B cell (primary cell): Measurements from ENCODE around the gene PUM1. TPM values are rescaled to one million over a fixed set of nuclear protein-coding genes. Genes with fewer than 3 reads are reported as not detected.
A peak's percentile ranks its signal among the peaks of the same experiment; 100 is the strongest.

Experiments
- ATAC-seq: fragments of 200-7000 bp; cut with Tn5 transposase; one replicate; pipeline ENCODE4 v1.10.0; 2021; ENCODE audit warnings: low read depth, mild to moderate bottlenecking, moderate number of reproducible peaks, moderate library complexity
- CTCF ChIA-PET: fragments of 350-600 bp; sonication (Branson Sonifier 250); formaldehyde crosslinking; loops from one replicate; lab custom pipeline; 2021; ENCODE audit warnings: antibody characterized with exemption, inconsistent platforms; lab: Charles Lee
- POLR2A ChIA-PET: fragments of 350-600 bp; sonication (Branson Sonifier 250); formaldehyde crosslinking; loops from one replicate; lab custom pipeline; 2021; ENCODE audit warnings: antibody characterized with exemption; lab: Charles Lee
- DNase-seq: peaks from one replicate; pipeline ENCODE4 v3.0.0; 2013
- H2AFZ ChIP-seq: 2 replicates; pipeline ENCODE4 v1.6.1; 2012; ENCODE audit warnings: mild to moderate bottlenecking, low read depth, low read length; ENCODE audit not compliant: insufficient read depth, poor library complexity, severe bottlenecking
- H3K27ac ChIP-seq, 2 donors: 1 replicate in 1 of 2; 2 replicates in 1 of 2; pipeline ENCODE4 v1.5.1; 2012 to 2013; ENCODE audit warnings: low read length in 2 of 2, mild to moderate bottlenecking in 2 of 2, moderate library complexity in 1 of 2
- H3K27me3 ChIP-seq, 4 experiments: fragments of 200-600 bp in 1 of 4; sonication (generic) in 1 of 4; replicated peaks in 1 of 4; 1 replicate in 2 of 4; 2 replicates in 2 of 4; pipeline versions ENCODE4 v1.6.1 to v1.7.0; 2013 to 2016; ENCODE audit warnings: low read length in 3 of 4, mild to moderate bottlenecking in 2 of 4, mixed read lengths in 1 of 4, moderate library complexity in 1 of 4; ENCODE audit not compliant: insufficient read depth in 4 of 4, control insufficient read depth in 3 of 4; ENCODE audit errors: control extremely low read depth in 1 of 4
- H3K36me3 ChIP-seq, 2 experiments: replicated peaks in 1 of 2; 1 replicate in 1 of 2; 2 replicates in 1 of 2; pipeline versions ENCODE4 v1.6.1 to v1.7.1; 2013; ENCODE audit warnings: low read length in 1 of 2; ENCODE audit not compliant: insufficient read depth in 2 of 2, control insufficient read depth in 1 of 2; ENCODE audit errors: control extremely low read depth in 1 of 2, extremely low read depth in 1 of 2
- H3K4me1 ChIP-seq, 2 donors: fragments of 200-600 bp in 1 of 2; sonication (generic) in 1 of 2; 1 replicate in 1 of 2; 2 replicates in 1 of 2; pipeline versions ENCODE4 v1.5.1 to v1.6.1; 2013 to 2017; ENCODE audit warnings: low read length in 2 of 2; ENCODE audit not compliant: control insufficient read depth in 2 of 2, insufficient read depth in 2 of 2
- H3K4me2 ChIP-seq: replicated peaks from 2 replicates; pipeline ENCODE3; 2012; ENCODE audit warnings: mild to moderate bottlenecking, low read depth, low read length; ENCODE audit not compliant: poor library complexity, severe bottlenecking
- H3K4me3 ChIP-seq, 5 experiments: fragments of 200-600 bp in 1 of 5; sonication (generic) in 1 of 5; 1 replicate in 3 of 5; 2 replicates in 2 of 5; pipeline versions ENCODE4 v1.5.1 to v1.7.0; 2011 to 2016; ENCODE audit warnings: low read length in 4 of 5, mild to moderate bottlenecking in 4 of 5, low read depth in 2 of 5, control low read depth in 1 of 5, moderate library complexity in 1 of 5; ENCODE audit not compliant: insufficient read depth in 1 of 5; ENCODE audit errors: control extremely low read depth in 1 of 5, extremely low read depth in 1 of 5
- H3K79me2 ChIP-seq: fragments of 200-600 bp; sonication (generic); one replicate; pipeline ENCODE4 v1.6.0; 2016; ENCODE audit warnings: low read length; ENCODE audit not compliant: control insufficient read depth, insufficient read depth
- H3K9ac ChIP-seq: fragments of 200-600 bp; sonication (generic); 2 replicates; pipeline ENCODE4 v1.6.1; 2017; ENCODE audit warnings: mild to moderate bottlenecking, low read length, moderate library complexity
- H3K9me3 ChIP-seq, 3 donors: one replicate each; pipeline versions ENCODE4 v1.6.1 to v1.7.1; 2013; ENCODE audit warnings: low read length in 2 of 3; ENCODE audit not compliant: control insufficient read depth in 2 of 3, insufficient read depth in 1 of 3; ENCODE audit errors: control extremely low read depth in 1 of 3
- H4K20me1 ChIP-seq: 2 replicates; pipeline ENCODE4 v1.6.0; 2012; ENCODE audit warnings: mild to moderate bottlenecking, low read length; ENCODE audit not compliant: insufficient read depth, control insufficient read depth, poor library complexity, severe bottlenecking
- H3K27ac Mint-ChIP-seq: one replicate; pipeline ENCODE4 v1.8.0; 2021; ENCODE audit warnings: mixed read lengths
- H3K27me3 Mint-ChIP-seq: one replicate; pipeline ENCODE4 v1.8.0; 2021; ENCODE audit warnings: mixed read lengths
- H3K4me1 Mint-ChIP-seq: one replicate; pipeline ENCODE4 v1.8.0; 2021; ENCODE audit warnings: mixed read lengths
- H3K4me3 Mint-ChIP-seq: one replicate; pipeline ENCODE4 v1.8.0; 2021; ENCODE audit warnings: mixed read lengths
- H3K9me3 Mint-ChIP-seq: one replicate; pipeline ENCODE4 v1.8.0; 2022; ENCODE audit warnings: mixed read lengths; ENCODE audit not compliant: insufficient read depth
- CTCF ChIP-seq: fragments of 200-600 bp; IDR thresholded peaks from one replicate; pipeline ENCODE4 v1.8.0; 2022; ENCODE audit warnings: antibody characterized with exemption, mild to moderate bottlenecking
- EZH2 ChIP-seq: IDR thresholded peaks from 2 replicates; pipeline ENCODE4 v1.6.1; 2012; ENCODE audit warnings: borderline replicate concordance, low read depth, mild to moderate bottlenecking, moderate library complexity, low read length; ENCODE audit not compliant: insufficient read depth, poor library complexity, severe bottlenecking
- WGBS: methylation state at CpG from one replicate; pipeline ENCODE4 v1.1.5; 2013; ENCODE audit warnings: missing lambda C conversion rate; ENCODE audit not compliant: insufficient coverage; 5-methylcytosine and 5-hydroxymethylcytosine counted together
- intact Hi-C: fragments of 100-400 bp; cut with micrococcal nuclease; formaldehyde crosslinking; loops from one replicate; pipeline ENCODE4 v1.10.0; 2022
- polyA plus RNA-seq: library from polyadenylated mRNA; depleted of rRNA; stranded (reverse); fragments of >200 nt; gene quantifications from 2 replicates; pipeline ENCODE4 v1.2.3, GENCODE V29; 2012
- total RNA-seq, 2 donors: library from RNA; stranded (reverse); fragments of 120-200 nt in 1 of 2; gene quantifications; 1 replicate in 1 of 2; 2 replicates in 1 of 2; pipeline versions ENCODE4 v1.2.3 to v1.2.4, GENCODE V29; 2013 to 2022

Gene PUM1
- total and polyA plus RNA-seq, 2 donors (not counting 1 experiment from before 2014, with no cell fraction given) = 52.8 to 177 TPM

- WGBS = 46% methylated on average over 9 of the region's 9 CpGs
- Mint-ChIP-seq H3K4me3 (no peak overlapping the region), H3K27me3 (peaks cover 32% of the 10 kb centered on the region)
Measured at GRCh38 chr1:30911059-30911954, 154.2 kb downstream of the PUM1 start.

More at GRCh38 chr1:30911059-30911954, 154.2 kb downstream of the PUM1 start:
- TF ChIP-seq CTCF (peak; percentile 72), EZH2 (no peak)
- H3K4me2 ChIP-seq = no peak overlapping the region
- H3K79me2 ChIP-seq = no peaks in the 10 kb centered on the region
- H3K4me1 ChIP-seq = peaks cover 30 to 31% of the 10 kb centered on the region in 2 donors
- H3K27ac ChIP-seq = no peak overlapping the region
- no peaks in the 10 kb centered on the region for H3K36me3 ChIP-seq
- peaks cover 29% of the 10 kb centered on the region for H3K4me1 Mint-ChIP-seq
- ChIA-PET POLR2A (interaction anchor here (0.7 to 2.5 kb wide), 3 partner anchors 107 to 193 kb away, joined by 3 to 5 read pairs (median 4); no protein-coding TSS in a partner anchor), CTCF (interaction anchor here (0.7 to 8.6 kb wide), 24 partner anchors 10 to 192 kb away, joined by 3 to 337 read pairs (median 5); no protein-coding TSS in a partner anchor)
- H3K9me3 Mint-ChIP-seq = no peaks in the 10 kb centered on the region
- no peaks in the 10 kb centered on the region for H4K20me1 ChIP-seq
- peak; percentile 57 for ATAC-seq
- intact Hi-C loops = loop anchor here (1.0 kb wide), 3 partner anchors 110 to 192 kb away; no protein-coding TSS in a partner anchor
- H2AFZ ChIP-seq = no peak overlapping the region
- H3K27me3 ChIP-seq = peaks cover 0 to 40% (median 18%) of the 10 kb centered on the region in 4 experiments
- H3K4me3 ChIP-seq = no peak overlapping the region
- peak; percentile 74 for DNase-seq
- no peak overlapping the region for H3K9ac ChIP-seq
- H3K27ac Mint-ChIP-seq = no peak overlapping the region
- H3K9me3 ChIP-seq = peaks cover 0 to 14% (median 0%) of the 10 kb centered on the region in 3 donors
